Esophagus squamous epithelium (tissue), 5 donors: ENCODE data around the gene OR52D1. TPM values are rescaled to one million over a fixed set of nuclear protein-coding genes. Genes with fewer than 3 reads are reported as not detected.

Experiments
- DNase-seq: peaks from one replicate; lab custom pipeline; 2025; lab: John Stamatoyannopoulos, UW
- H3K27ac ChIP-seq, 4 donors: fragments of 200-600 bp; sonication (generic); one replicate each; pipeline ENCODE4 v1.5.1; 2016 to 2019; ENCODE audit warnings: mild to moderate bottlenecking in 1 of 4
- H3K27me3 ChIP-seq, 4 donors: fragments of 200-600 bp; sonication (generic); 1 replicate in 3 of 4; 2 replicates in 1 of 4; pipeline versions ENCODE4 v1.5.1 to v1.6.0; 2017 to 2021; ENCODE audit warnings: antibody characterized with exemption in 1 of 4
- H3K36me3 ChIP-seq, 3 donors: fragments of 200-600 bp; sonication (generic); one replicate each; pipeline ENCODE4 v1.5.1; 2016 to 2019
- H3K4me1 ChIP-seq, 3 donors: fragments of 200-600 bp; sonication (generic); one replicate each; pipeline ENCODE4 v1.5.1; 2017 to 2019
- H3K4me3 ChIP-seq, 4 donors: fragments of 200-600 bp; sonication (generic); 1 replicate in 3 of 4; 2 replicates in 1 of 4; pipeline ENCODE4 v1.5.1; 2016 to 2019; ENCODE audit warnings: mild to moderate bottlenecking in 2 of 4, moderate library complexity in 1 of 4
- H3K9me3 ChIP-seq, 3 donors: fragments of 200-600 bp; sonication (generic); one replicate each; pipeline ENCODE4 v1.5.1; 2016 to 2019
- POLR2A ChIP-seq, 4 donors: fragments of 450-650 bp; IDR thresholded peaks; one replicate each; pipeline ENCODE4 v1.6.1; 2017; ENCODE audit warnings: antibody characterized with exemption in 4 of 4, mild to moderate bottlenecking in 4 of 4, moderate library complexity in 3 of 4
- WGBS, 2 donors: methylation state at CpG; one replicate each; pipeline ENCODE4 v1.1.5; 2018; 5-methylcytosine and 5-hydroxymethylcytosine counted together
- intact Hi-C: fragments of 100-400 bp; cut with DNase I; formaldehyde crosslinking; loops from one replicate; pipeline ENCODE4 v1.15.0; 2022
- total RNA-seq, 4 donors: library from RNA; depleted of rRNA; stranded (reverse); fragments of >200 nt; gene quantifications; one replicate each; pipeline ENCODE4 v1.1.0, GENCODE V29; 2016
- TF ChIP-seq, protein P1 (sequence below), 6 experiments: fragments of 450-650 bp in 4 of 6; fragments of 200-600 bp in 2 of 6; sonication (generic) in 2 of 6; IDR thresholded peaks; one replicate each; pipeline ENCODE4 v1.5.1; 2016 to 2019; ENCODE audit warnings: antibody characterized with exemption in 6 of 6, mild to moderate bottlenecking in 4 of 6, moderate library complexity in 4 of 6
- donor health status: DM: yes; HTN: yes; CAD: no.

Gene OR52D1
- total RNA-seq, 4 donors from 2014 or later, result not detected

DNA sequence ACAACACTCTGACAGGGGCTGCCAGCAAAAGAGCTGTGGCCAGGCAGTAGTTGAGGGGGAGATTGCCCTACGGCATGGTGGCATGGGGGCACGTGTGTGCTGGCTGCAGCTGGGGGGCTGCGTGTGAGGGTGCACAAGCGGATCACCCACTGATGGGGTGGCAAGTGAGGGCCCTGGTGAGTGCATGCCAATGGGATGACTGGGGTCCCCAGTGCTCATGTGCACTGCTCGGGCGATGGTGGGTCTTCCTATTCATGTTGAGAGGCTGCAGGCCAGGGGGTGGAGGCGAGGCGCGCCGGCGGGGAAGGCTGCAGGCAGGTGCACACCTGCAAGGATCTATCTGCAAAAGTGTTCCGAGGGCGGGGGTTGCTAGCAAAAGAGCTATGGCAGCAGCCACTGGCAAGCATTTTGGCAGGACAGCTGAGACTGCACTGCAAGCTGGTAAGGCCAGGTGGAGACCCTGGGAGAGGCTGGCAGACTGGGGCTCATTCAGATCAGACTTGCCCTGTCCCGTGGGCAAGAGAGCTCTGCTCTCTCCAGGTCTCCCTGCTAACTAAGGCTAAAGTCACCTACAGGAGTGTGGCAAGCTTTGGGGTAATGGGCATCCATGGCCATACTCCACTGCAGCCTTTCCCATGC is 27.4 kb upstream of the OR52D1 start:
- no peaks in the 10 kb centered on the region for H3K27me3 ChIP-seq
- intact Hi-C loops, result no loop called here
- H3K9me3 ChIP-seq, result no peaks in the 10 kb centered on the region
- H3K27ac ChIP-seq, result no peak overlapping the region
- 67 to 93% methylated on average over 8 to 11 of the region's 14 CpGs for WGBS, 2 donors
- DNase-seq, result no peak
- H3K4me1 ChIP-seq, result no peaks in the 10 kb centered on the region
- no peaks in the 10 kb centered on the region for H3K36me3 ChIP-seq
- H3K4me3 ChIP-seq, result no peak overlapping the region
- TF ChIP-seq, protein P1, sequence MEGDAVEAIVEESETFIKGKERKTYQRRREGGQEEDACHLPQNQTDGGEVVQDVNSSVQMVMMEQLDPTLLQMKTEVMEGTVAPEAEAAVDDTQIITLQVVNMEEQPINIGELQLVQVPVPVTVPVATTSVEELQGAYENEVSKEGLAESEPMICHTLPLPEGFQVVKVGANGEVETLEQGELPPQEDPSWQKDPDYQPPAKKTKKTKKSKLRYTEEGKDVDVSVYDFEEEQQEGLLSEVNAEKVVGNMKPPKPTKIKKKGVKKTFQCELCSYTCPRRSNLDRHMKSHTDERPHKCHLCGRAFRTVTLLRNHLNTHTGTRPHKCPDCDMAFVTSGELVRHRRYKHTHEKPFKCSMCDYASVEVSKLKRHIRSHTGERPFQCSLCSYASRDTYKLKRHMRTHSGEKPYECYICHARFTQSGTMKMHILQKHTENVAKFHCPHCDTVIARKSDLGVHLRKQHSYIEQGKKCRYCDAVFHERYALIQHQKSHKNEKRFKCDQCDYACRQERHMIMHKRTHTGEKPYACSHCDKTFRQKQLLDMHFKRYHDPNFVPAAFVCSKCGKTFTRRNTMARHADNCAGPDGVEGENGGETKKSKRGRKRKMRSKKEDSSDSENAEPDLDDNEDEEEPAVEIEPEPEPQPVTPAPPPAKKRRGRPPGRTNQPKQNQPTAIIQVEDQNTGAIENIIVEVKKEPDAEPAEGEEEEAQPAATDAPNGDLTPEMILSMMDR (IDR thresholded peaks at IDR 0.05), result no peak

DNA sequence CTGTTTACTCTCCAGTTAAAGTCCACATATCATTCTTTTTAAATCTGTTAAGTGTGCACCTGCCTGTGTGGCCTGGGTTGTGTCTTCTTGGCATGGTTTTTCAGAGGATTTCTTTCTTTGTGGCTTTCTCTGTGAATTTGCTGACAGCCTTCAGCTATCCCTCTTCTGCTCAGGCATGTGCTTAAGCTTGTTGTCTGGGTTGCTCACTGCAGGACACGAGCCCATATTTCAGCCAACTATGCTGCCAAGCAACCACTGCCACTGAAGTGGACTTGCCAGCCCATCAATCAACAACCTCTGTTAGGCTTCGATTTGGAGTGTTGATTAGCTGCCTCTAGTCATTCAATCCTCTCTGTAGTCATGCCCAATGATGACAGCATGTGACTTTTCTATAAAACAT is 21.0 kb upstream of the OR52D1 start:
- intact Hi-C loops, result no loop called here
- DNase-seq, result no peak
- no peaks in the 10 kb centered on the region for H3K36me3 ChIP-seq
- TF ChIP-seq, protein P1 (IDR thresholded peaks at IDR 0.05), result no peak
- TF ChIP-seq POLR2A (IDR thresholded peaks at IDR 0.05), result no peak
- H3K27ac ChIP-seq, result no peak overlapping the region
- no peaks in the 10 kb centered on the region for H3K4me1 ChIP-seq
- WGBS, 2 donors, result 5 to 65% methylated on average over 2 of the region's 2 CpGs
- H3K9me3 ChIP-seq, result no peaks in the 10 kb centered on the region
- no peak overlapping the region for H3K4me3 ChIP-seq
- H3K27me3 ChIP-seq, result no peaks in the 10 kb centered on the region

DNA sequence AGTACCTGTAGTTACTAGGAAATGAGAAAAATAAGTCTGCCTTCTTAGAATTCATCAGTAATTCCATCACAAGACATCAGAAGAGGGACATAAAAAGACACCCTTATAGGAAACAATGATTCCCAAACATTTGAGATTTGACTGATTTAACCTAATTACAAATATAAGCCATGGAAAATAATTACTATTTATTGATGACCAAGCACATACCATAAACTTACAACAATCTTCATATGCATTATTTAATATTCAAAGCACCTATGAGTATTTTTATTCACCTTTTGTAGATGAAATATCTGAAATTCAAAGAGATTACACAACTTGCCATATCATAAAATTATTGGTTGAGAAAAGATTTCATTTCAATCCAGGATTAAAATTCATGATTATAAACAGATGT is 14.6 kb upstream of the OR52D1 start:
- Histone ChIP-seq H3K27me3 (no peaks in the 10 kb centered on the region), H3K27ac (no peak overlapping the region), H3K4me3 (no peak overlapping the region), H3K4me1 (no peaks in the 10 kb centered on the region), H3K9me3 (no peaks in the 10 kb centered on the region), H3K36me3 (no peaks in the 10 kb centered on the region)
- DNase-seq, result no peak
- intact Hi-C loops, result loop anchor here (10.0 kb wide), 1 partner anchor 331 kb away; the partner anchor contains the start of gene OR52N2
- no peak for TF ChIP-seq POLR2A (IDR thresholded peaks at IDR 0.05)
- TF ChIP-seq, protein P1 (IDR thresholded peaks at IDR 0.05), result no peak

DNA sequence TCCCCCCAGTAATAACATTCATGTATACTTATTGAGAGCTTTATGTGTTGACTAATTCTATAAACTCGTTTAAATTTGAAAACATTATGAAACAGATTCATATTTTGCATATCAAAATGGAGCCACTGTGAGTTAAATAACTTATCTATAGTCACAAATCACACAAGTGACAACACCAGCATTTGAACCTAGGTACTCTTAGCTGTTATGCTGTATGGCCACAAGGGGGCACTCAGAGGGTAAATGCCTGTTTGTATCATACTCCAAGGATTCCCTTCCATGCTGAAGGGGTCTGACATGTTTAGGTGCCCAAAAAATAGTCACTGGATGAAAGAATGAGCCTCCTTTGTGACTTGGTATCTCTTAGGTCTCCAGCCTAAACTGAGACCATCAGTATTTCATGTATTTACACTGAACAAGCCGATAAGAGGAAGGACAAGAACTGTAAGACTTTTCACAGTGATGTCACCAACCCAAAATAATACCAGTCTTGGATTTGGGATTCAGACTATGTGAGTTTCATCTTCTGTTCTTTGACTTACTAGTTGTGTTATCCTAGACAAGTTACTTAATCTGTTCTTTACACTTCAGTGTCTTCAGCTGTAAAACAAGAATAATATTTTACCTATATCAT is 12.2 kb upstream of the OR52D1 start:
- Histone ChIP-seq H3K27me3 (no peaks in the 10 kb centered on the region), H3K9me3 (no peaks in the 10 kb centered on the region), H3K27ac (no peak overlapping the region), H3K36me3 (no peaks in the 10 kb centered on the region), H3K4me1 (no peaks in the 10 kb centered on the region), H3K4me3 (no peak overlapping the region)
- TF ChIP-seq POLR2A (IDR thresholded peaks at IDR 0.05), result no peak
- TF ChIP-seq, protein P1 (IDR thresholded peaks at IDR 0.05), result peak; percentile 45 to 75 (median 66)
- 41 to 46% methylated on average over 2 of the region's 2 CpGs for WGBS, 2 donors
- intact Hi-C loops, result loop anchor here (10.0 kb wide), 1 partner anchor 328 kb away; the partner anchor contains the start of gene OR52N2
- DNase-seq, result no peak

DNA sequence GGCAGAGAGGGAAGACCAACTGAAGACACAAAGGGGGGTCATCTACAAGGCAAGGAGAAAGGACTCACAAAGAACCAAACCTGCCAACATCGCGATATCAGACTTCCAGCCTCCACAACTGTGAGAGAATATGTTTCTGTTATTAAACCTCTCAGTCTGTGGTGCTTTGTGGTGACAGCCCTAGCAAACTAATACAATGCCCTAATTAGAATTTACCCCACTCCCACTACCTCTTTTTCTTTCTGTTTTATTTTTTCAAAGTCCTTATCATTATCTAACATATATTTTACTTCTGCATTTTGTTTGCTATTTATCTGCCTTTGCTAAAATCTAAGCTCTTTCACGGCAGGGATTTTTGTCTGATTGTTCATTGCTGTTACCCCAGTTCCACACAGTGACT is 2.5 kb upstream of the OR52D1 start:
- Histone ChIP-seq H3K27me3 (no peaks in the 10 kb centered on the region), H3K36me3 (no peaks in the 10 kb centered on the region), H3K9me3 (no peaks in the 10 kb centered on the region), H3K27ac (no peak overlapping the region), H3K4me3 (no peak overlapping the region), H3K4me1 (no peaks in the 10 kb centered on the region)
- DNase-seq, result no peak
- WGBS, 2 donors, result 79 to 83% methylated on average over 3 of the region's 3 CpGs
- intact Hi-C loops, result no loop called here
- TF ChIP-seq, protein P1 (IDR thresholded peaks at IDR 0.05), result no peak
- TF ChIP-seq POLR2A (IDR thresholded peaks at IDR 0.05), result no peak
